ENCODE results near the gene TPCN2.

TPCN2 gene

GRCh38 chr11:69037074-69037473 lies 11.7 kb upstream of the TPCN2 start:
- FAIRE-seq (no peak), DNase-seq (ENCODE audit: low spot score) (no peak)

GRCh38 chr11:69037544-69037943 lies 11.2 kb upstream of the TPCN2 start:
- FAIRE-seq (no peak), DNase-seq (ENCODE audit: low spot score) (no peak)

- FAIRE-seq, result no peak
- DNase-seq (ENCODE audit: low spot score), result no peak
Observed at GRCh38 chr11:69039501-69039900, 9.2 kb upstream of the TPCN2 start.

- DNase-seq (ENCODE audit: low spot score), result no peak
- no peak for FAIRE-seq
Observed at GRCh38 chr11:69040051-69040450, 8.7 kb upstream of the TPCN2 start.

- peak; percentile 83 for FAIRE-seq
- DNase-seq (ENCODE audit: low spot score), result peak; percentile 60
Observed at GRCh38 chr11:69040581-69041260, 8.0 kb upstream of the TPCN2 start.

GRCh38 chr11:69041516-69041915 lies 7.2 kb upstream of the TPCN2 start:
- DNase-seq (ENCODE audit: low spot score), result peak; percentile 33
- FAIRE-seq, result peak; percentile 41

GRCh38 chr11:69044111-69045013 lies 4.4 kb upstream of the TPCN2 start:
- no peak for FAIRE-seq
- peak; percentile 40 for DNase-seq (ENCODE audit: low spot score)

- FAIRE-seq, result no peak
- DNase-seq (ENCODE audit: low spot score), result no peak
Observed at GRCh38 chr11:69048031-69048693, 570 bp upstream of the TPCN2 start.

- DNase-seq (ENCODE audit: low spot score) (no peak), FAIRE-seq (no peak)
Observed at GRCh38 chr11:69049490-69049867, 747 bp downstream of the TPCN2 start.

- no peak for DNase-seq (ENCODE audit: low spot score)
Observed at GRCh38 chr11:69050592-69051380, 2.1 kb downstream of the TPCN2 start.

GRCh38 chr11:69051381-69052342 lies 2.9 kb downstream of the TPCN2 start:
- FAIRE-seq (no peak), DNase-seq (ENCODE audit: low spot score) (no peak)

More at GRCh38 chr11:69050592-69051380, 2.1 kb downstream of the TPCN2 start:
- FAIRE-seq, result no peak

- FAIRE-seq (no peak), DNase-seq (ENCODE audit: low spot score) (no peak)
Observed at GRCh38 chr11:69052343-69053168, 3.8 kb downstream of the TPCN2 start.

GRCh38 chr11:69053169-69053477 lies 4.4 kb downstream of the TPCN2 start:
- FAIRE-seq, result no peak
- DNase-seq (ENCODE audit: low spot score), result no peak

GRCh38 chr11:69053546-69054396 lies 5.0 kb downstream of the TPCN2 start:
- no peak for DNase-seq (ENCODE audit: low spot score)
- FAIRE-seq, result no peak

GRCh38 chr11:69054397-69055211 lies 5.9 kb downstream of the TPCN2 start:
- DNase-seq (ENCODE audit: low spot score) (no peak), FAIRE-seq (no peak)

GRCh38 chr11:69055212-69055586 lies 6.5 kb downstream of the TPCN2 start:
- DNase-seq (ENCODE audit: low spot score), result no peak
- FAIRE-seq, result no peak

- DNase-seq (ENCODE audit: low spot score), result no peak
- FAIRE-seq, result no peak
Observed at GRCh38 chr11:69055598-69056516, 7.1 kb downstream of the TPCN2 start.
